DOHH2 (cell line): ENCODE measurements around the gene LCE5A.

Source experiments
- CTCF ChIP-seq: fragments of 200-600 bp; sonication (generic); IDR thresholded peaks from one replicate; pipeline ENCODE4 v1.5.1; 2014; ENCODE audit warnings: antibody characterized with exemption, mild to moderate bottlenecking, low read depth, low read length; ENCODE audit not compliant: poor library complexity, severe bottlenecking
- EZH2phosphoT487 ChIP-seq: fragments of 200-600 bp; sonication (generic); IDR thresholded peaks from 2 replicates; pipeline ENCODE4 v1.6.1; 2017; ENCODE audit warnings: borderline replicate concordance, mild to moderate bottlenecking, antibody characterized with exemption, low read length, moderate library complexity, mixed read lengths

GRCh38 chr1:152466217-152466616 is 44.4 kb upstream of the LCE5A start:
- TF ChIP-seq CTCF, result no peak
- TF ChIP-seq EZH2phosphoT487, result no peak
